Liver (tissue), 9 donors: ENCODE results near the gene CYFIP2. TPM values are rescaled to one million over a fixed set of nuclear protein-coding genes. Genes with fewer than 3 reads are reported as not detected.

ENCODE experiments used
- DNase-seq: peaks from one replicate; pipeline ENCODE4 v3.0.0-alpha.2; 2017; ENCODE audit warnings: low spot score
- H3K27ac ChIP-seq, 2 donors: one replicate each; pipeline ENCODE4 v1.7.0; 2013; ENCODE audit warnings: inconsistent platforms in 2 of 2, low read length in 2 of 2, control low read depth in 1 of 2, low read depth in 1 of 2, mild to moderate bottlenecking in 1 of 2
- H3K27me3 ChIP-seq, 4 donors: one replicate each; pipeline versions ENCODE4 v1.6.1 to v1.7.0; 2013; ENCODE audit warnings: low read length in 3 of 4, inconsistent platforms in 1 of 4, mild to moderate bottlenecking in 1 of 4, moderate library complexity in 1 of 4; ENCODE audit not compliant: control insufficient read depth in 4 of 4, insufficient read depth in 4 of 4
- H3K36me3 ChIP-seq, 4 donors: one replicate each; pipeline versions ENCODE4 v1.6.1 to v1.7.0; 2013; ENCODE audit warnings: low read length in 3 of 4, mild to moderate bottlenecking in 3 of 4, low read depth in 1 of 4, moderate library complexity in 1 of 4; ENCODE audit not compliant: control insufficient read depth in 4 of 4, insufficient read depth in 3 of 4
- H3K4me1 ChIP-seq, 4 donors: one replicate each; pipeline versions ENCODE4 v1.6.1 to v1.7.0; 2013; ENCODE audit warnings: low read length in 3 of 4, mild to moderate bottlenecking in 3 of 4, moderate library complexity in 1 of 4; ENCODE audit not compliant: control insufficient read depth in 4 of 4, insufficient read depth in 4 of 4
- H3K4me3 ChIP-seq, 3 donors: one replicate each; pipeline versions ENCODE4 v1.6.1 to v1.7.0; 2013; ENCODE audit warnings: low read length in 3 of 3, control low read depth in 1 of 3, low read depth in 1 of 3, mild to moderate bottlenecking in 1 of 3
- H3K9ac ChIP-seq, 2 donors: one replicate each; pipeline ENCODE4 v1.7.0; 2013; ENCODE audit warnings: low read length in 2 of 2, mild to moderate bottlenecking in 2 of 2, moderate library complexity in 2 of 2, control low read depth in 1 of 2, low read depth in 1 of 2
- H3K9me3 ChIP-seq, 4 donors: one replicate each; pipeline versions ENCODE4 v1.6.1 to v1.7.0; 2013; ENCODE audit warnings: low read length in 3 of 4; ENCODE audit not compliant: control insufficient read depth in 4 of 4
- ATF3 ChIP-seq: IDR thresholded peaks from 2 replicates; pipeline ENCODE4 v1.6.1; 2016; ENCODE audit warnings: antibody characterized with exemption
- EGR1 ChIP-seq, 2 donors: IDR thresholded peaks; 2 replicates each; pipeline ENCODE4 v1.6.1; 2016 to 2018; ENCODE audit warnings: antibody characterized with exemption in 2 of 2, low read depth in 2 of 2
- FOXA1 ChIP-seq: IDR thresholded peaks from 2 replicates; pipeline ENCODE4 v1.6.1; 2016; ENCODE audit warnings: antibody characterized with exemption
- FOXA2 ChIP-seq: IDR thresholded peaks from 2 replicates; pipeline ENCODE4 v1.6.1; 2016; ENCODE audit warnings: antibody characterized with exemption
- HNF4A ChIP-seq, 2 donors: conservative IDR thresholded peaks; 2 replicates each; pipeline ENCODE4 v1.6.1; 2016; ENCODE audit warnings: antibody characterized with exemption in 2 of 2, mild to moderate bottlenecking in 2 of 2
- HNF4G ChIP-seq: IDR thresholded peaks from 2 replicates; pipeline ENCODE4 v1.6.1; 2016; ENCODE audit warnings: antibody characterized with exemption
- JUND ChIP-seq, 2 donors: IDR thresholded peaks; 2 replicates each; pipeline ENCODE4 v1.6.1; 2016; ENCODE audit warnings: antibody characterized with exemption in 2 of 2
- NR2F2 ChIP-seq: IDR thresholded peaks from 2 replicates; pipeline ENCODE4 v1.6.1; 2016; ENCODE audit warnings: antibody characterized with exemption
- RAD21 ChIP-seq, 2 donors: IDR thresholded peaks; 2 replicates each; pipeline ENCODE4 v1.6.1; 2016; ENCODE audit warnings: antibody characterized with exemption in 2 of 2, mild to moderate bottlenecking in 2 of 2
- REST ChIP-seq: IDR thresholded peaks from 2 replicates; pipeline ENCODE4 v1.6.1; 2016; ENCODE audit warnings: antibody characterized with exemption, mild to moderate bottlenecking
- SP1 ChIP-seq: IDR thresholded peaks from 2 replicates; pipeline ENCODE4 v1.6.1; 2018; ENCODE audit warnings: antibody characterized with exemption, mild to moderate bottlenecking
- TAF1 ChIP-seq: conservative IDR thresholded peaks from 2 replicates; pipeline ENCODE4 v1.6.1; 2016; ENCODE audit warnings: antibody characterized with exemption, mild to moderate bottlenecking
- YY1 ChIP-seq: IDR thresholded peaks from 2 replicates; pipeline ENCODE4 v1.6.1; 2016; ENCODE audit warnings: antibody characterized with exemption, mild to moderate bottlenecking
- ZBTB33 ChIP-seq: IDR thresholded peaks from 2 replicates; pipeline ENCODE4 v1.6.1; 2016; ENCODE audit warnings: antibody characterized with exemption
- WGBS: extraction: QIAGEN DNeasy Blood & Tissue Kit; methylation state at CpG from one replicate; pipeline ENCODE4 v1.1.7; 2013; 5-methylcytosine and 5-hydroxymethylcytosine counted together
- polyA plus RNA-seq, 2 donors: library from polyadenylated mRNA; stranded (reverse) in 1 of 2; unstranded in 1 of 2; fragments of 200-250 nt in 1 of 2; fragments of >200 nt in 1 of 2; fragmentation: Nextera tagmentation in 1 of 2; extraction: Ambion mirVana in 1 of 2; gene quantifications; one replicate each; pipeline versions ENCODE4 v1.2.1 to v1.2.3, GENCODE V29; 2013 to 2015
- total RNA-seq, 2 donors: library from RNA; depleted of rRNA; stranded (reverse); fragments of >200 nt; gene quantifications; one replicate each; pipeline ENCODE4 v1.2.3, GENCODE V29; 2014
- donor health status: healthy.
- donor health status: healthy.
- donor health status: healthy.
- donor health status: healthy.
- donor health status: healthy.

CYFIP2 gene
- total and polyA plus RNA-seq, 4 donors = 12.6 to 38.9 (median 28.2) TPM

GRCh38 chr5:157378509-157378908 is 112.6 kb downstream of the CYFIP2 start:
- peaks cover 2 to 20% (median 12%) of the 10 kb centered on the region in 4 donors for H3K36me3 ChIP-seq

GRCh38 chr5:157379983-157380382 is 114.1 kb downstream of the CYFIP2 start:
- H3K4me3 ChIP-seq = no peak overlapping the region
- H3K27ac ChIP-seq = no peak overlapping the region
- WGBS = 95% methylated on average over 3 of the region's 3 CpGs
- H3K9ac ChIP-seq = no peak overlapping the region
- no peak for DNase-seq
- H3K27me3 ChIP-seq = no peaks in the 10 kb centered on the region
- H3K4me1 ChIP-seq = no peaks in the 10 kb centered on the region
- TF ChIP-seq ZBTB33 (no peak), SP1 (no peak), REST (no peak), JUND (IDR thresholded peaks at IDR 0.05) (no peak), ATF3 (no peak), HNF4G (no peak), NR2F2 (no peak), EGR1 (IDR thresholded peaks at IDR 0.05; ENCODE audit: low read depth in 2 of 2) (no peak), TAF1 (no peak), FOXA2 (no peak), RAD21 (IDR thresholded peaks at IDR 0.05) (no peak)
- peaks cover 2 to 27% (median 16%) of the 10 kb centered on the region in 4 donors for H3K36me3 ChIP-seq
- H3K9me3 ChIP-seq = no peaks in the 10 kb centered on the region

More at GRCh38 chr5:157378509-157378908, 112.6 kb downstream of the CYFIP2 start:
- TF ChIP-seq YY1 (no peak), REST (no peak), HNF4A (conservative IDR thresholded peaks at IDR 0.05) (no peak), JUND (IDR thresholded peaks at IDR 0.05) (no peak), HNF4G (no peak), NR2F2 (no peak), FOXA1 (no peak)
- Histone ChIP-seq H3K27ac (no peak overlapping the region), H3K4me1 (no peaks in the 10 kb centered on the region), H3K9me3 (no peaks in the 10 kb centered on the region), H3K27me3 (no peaks in the 10 kb centered on the region), H3K9ac (no peak overlapping the region), H3K4me3 (no peak overlapping the region)
- no peak for DNase-seq
- 95% methylated on average over 6 of the region's 6 CpGs for WGBS
